HG03097 (cell line): ENCODE data around the gene KIF5C.
A peak's percentile ranks its signal among the peaks of the same experiment; 100 is the strongest.

Experiments used
- ATAC-seq: cut with Tn5 transposase; IDR thresholded peaks from one replicate; pipeline ENCODE4 v1.9.1; 2021; ENCODE audit not compliant: unreplicated experiment, low FRiP score

KIF5C gene

DNA sequence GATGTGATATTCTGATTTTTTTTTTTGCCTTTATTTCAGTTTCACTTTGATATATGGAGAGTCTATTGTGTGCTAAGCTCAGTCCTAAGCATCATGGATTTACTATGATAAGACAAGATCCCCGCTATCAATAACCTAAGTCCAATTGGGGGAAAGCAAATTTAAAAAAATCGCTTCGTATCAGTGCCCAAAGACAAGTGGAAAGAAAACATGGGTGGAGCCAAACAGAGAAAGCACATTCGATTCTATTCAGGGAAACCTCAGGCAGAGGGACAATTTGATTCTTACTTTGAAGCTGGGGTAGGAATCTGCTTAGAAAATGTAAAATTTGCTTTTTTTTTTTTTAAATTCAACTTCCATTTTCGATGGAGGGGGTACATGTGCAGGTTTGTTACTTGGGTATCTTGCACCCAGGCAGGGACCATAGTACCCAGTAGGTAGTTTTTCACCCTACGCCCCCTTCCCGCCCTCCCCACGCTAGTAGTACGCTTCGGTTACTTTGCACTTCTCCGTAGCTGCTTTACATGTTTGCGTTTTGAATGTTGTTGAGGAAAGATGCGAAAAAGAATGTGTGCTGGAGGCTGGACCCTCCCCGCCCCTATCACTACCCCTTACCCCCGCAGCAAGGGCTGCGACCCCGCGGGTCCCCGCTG lies 12.4 kb downstream of the KIF5C start:
- no peak for ATAC-seq

DNA sequence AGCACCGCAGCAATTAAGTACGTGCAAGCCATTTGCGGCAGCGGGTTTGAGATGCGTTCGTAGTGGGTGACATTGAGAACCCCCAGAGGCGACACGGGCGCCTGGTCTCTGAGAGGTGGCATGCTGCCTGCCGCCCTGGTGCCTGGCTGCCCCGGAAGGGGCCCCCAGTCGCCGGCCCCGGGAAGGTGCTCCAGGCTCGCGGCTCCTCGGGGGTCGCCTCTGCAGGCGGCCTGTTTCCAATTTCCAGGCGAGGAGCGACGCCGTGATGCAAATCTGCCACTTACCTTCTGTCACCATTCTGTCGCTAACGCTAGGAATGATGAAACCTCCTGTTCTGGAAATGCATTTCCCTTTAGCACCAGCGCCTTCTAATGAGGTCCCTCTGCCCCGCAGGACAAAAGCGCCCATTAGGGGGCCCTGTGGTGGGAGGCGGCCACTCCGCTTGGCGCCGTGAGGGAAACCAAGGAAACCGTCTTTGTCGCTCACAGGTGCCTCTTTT lies 13.0 kb downstream of the KIF5C start:
- ATAC-seq, result no peak

DNA sequence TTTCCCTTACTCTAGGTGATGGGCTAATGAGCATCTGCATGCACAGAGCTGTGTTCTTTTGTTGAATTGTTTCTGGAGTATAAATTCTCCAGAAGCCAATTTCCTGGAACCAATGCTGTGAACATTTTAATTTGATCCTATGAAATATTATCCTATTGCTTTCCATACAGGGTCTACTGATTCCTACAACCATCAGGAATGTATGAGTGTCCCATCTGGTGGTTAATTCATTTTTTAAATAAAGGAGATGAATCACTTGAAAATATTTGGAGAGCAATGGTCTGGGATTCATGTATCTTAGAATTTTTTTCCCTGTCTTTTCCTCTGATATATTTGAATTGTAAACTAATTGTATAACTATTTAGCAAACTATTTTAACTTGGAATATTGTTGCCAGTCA lies 14.0 kb downstream of the KIF5C start:
- no peak for ATAC-seq

- no peak for ATAC-seq
These were observed 18.9 kb downstream of the KIF5C start for GRCh38 chr2:148893906-148894305.

- ATAC-seq, result no peak
These were observed 21.1 kb downstream of the KIF5C start for GRCh38 chr2:148896136-148896535.

- ATAC-seq, result no peak
These were observed 24.8 kb downstream of the KIF5C start for GRCh38 chr2:148899638-148900318.

DNA sequence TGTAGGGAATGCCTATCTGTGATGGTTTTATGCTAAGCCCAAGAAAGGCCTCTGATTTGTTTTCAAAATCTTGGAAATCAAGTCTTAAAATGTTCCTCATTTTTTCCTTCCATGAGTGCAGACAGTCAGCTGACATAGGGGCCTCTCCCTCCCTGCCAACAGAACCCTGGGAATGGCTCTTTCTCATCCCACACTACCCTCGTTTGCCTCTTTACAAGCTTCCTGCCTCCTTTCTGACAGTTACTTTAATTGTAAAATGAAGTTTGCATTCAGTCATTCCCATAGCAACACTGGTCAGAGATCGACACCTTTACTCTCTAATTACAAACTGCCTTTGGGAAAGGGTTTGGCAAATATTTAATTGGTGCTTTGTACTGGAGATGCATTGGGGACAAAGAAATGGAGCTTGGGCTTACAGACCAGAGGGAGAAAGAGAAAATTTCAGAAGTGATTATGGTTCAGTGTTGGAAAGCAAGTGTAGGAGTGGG lies 25.4 kb downstream of the KIF5C start:
- no peak for ATAC-seq

- no peak for ATAC-seq
These were observed 26.1 kb downstream of the KIF5C start for GRCh38 chr2:148901142-148901541.

DNA sequence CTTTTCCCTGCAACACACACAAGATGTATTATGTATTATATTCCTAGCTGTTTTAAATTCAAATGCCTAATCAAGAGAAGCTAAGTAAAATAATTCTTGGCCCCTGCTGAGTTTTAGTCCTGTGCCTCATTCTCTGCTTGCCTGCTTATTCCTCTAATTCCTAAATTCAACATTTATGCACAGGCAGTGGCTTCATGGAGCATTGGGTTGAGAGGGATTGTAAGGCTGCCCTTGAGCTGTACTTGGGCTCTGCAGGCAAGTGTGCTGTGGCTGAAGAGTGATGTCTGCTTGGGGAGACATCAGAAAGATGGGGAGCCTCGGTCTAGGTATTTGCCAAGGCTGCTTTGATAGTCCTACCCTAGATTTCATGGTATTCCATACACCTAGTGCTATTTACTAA lies 27.8 kb downstream of the KIF5C start:
- ATAC-seq, result no peak

GRCh38 chr2:148903294-148903693 lies 28.3 kb downstream of the KIF5C start:
- no peak for ATAC-seq

DNA sequence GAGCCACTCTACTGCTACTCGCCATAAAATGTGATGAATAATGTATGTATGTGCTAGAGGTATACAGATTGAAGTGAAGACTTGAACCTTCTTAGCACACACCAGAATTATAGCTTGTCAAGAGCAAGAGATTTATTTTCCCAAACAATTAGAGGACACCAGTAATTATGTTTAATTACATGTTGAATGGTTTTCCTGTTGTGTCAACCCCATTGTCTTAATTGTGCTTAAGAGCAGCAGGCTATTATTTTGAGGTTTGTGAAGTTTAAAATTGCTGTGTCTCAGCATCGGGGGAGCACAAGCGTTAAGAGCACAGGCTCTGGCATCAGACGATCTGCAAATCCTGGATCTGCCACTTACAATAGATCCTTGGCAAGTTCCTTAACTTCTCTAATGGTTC lies 29.0 kb downstream of the KIF5C start:
- ATAC-seq, result no peak

GRCh38 chr2:148906124-148906523 lies 31.1 kb downstream of the KIF5C start:
- no peak for ATAC-seq

DNA sequence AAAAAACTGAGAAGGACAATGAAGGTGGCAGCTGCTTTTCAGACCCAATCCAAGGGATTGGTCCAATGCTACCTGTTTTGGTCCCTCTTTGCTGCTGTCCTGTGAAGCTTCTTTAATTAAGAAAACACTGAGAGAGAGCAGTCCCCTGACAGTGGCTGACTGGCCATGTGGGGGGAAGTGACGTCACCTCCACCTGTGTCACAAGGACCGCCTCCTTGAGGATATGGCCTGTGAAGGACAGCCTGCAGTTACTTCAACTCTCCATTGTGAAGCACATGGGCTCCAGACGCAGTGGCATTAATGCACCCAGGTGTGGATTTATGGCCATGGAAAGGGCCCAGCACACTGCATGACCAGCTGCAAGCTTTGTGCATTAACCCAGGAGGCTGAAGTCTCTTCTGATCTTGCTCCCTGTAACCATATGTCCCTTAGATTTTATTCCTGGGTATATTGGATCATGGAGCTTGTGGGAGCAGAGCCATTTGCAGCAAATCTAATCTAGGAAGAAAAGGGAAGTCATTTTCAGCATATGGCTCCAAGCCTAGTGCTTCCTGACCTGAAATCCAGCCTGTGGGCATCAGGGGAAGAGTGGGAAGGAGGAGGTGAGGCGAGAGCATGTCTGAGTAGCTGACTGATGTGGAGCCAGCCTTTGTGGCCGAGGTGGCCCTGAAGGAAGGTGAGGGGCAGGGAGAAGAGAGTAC lies 32.2 kb downstream of the KIF5C start:
- ATAC-seq, result no peak

DNA sequence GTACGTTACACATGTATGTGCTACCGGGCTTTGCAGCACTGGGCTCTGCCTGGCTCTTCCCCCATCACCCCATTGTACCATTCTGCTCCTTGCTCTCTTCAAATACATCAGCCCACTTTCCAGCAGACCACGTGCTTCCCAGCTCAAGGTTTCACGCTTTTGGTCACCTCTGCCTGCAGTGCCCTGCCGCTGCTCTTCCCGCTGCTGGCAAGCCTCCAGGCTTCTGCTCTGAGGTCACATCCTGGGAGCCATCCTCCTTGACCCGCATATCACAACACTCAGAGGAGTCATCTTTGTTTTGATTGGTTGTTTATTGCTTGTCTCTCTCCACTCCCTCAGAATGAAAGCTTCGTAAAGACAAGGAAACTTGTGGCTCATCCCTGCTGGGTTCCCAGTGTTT lies 34.1 kb downstream of the KIF5C start:
- no peak for ATAC-seq

GRCh38 chr2:148913061-148913460 lies 38.0 kb downstream of the KIF5C start:
- ATAC-seq, result no peak

- no peak for ATAC-seq
These were observed 38.5 kb downstream of the KIF5C start for GRCh38 chr2:148913492-148913891.

GRCh38 chr2:148914463-148914862 lies 39.4 kb downstream of the KIF5C start:
- ATAC-seq, result no peak

GRCh38 chr2:148917431-148917830 lies 42.4 kb downstream of the KIF5C start:
- peak; percentile 76 for ATAC-seq

DNA sequence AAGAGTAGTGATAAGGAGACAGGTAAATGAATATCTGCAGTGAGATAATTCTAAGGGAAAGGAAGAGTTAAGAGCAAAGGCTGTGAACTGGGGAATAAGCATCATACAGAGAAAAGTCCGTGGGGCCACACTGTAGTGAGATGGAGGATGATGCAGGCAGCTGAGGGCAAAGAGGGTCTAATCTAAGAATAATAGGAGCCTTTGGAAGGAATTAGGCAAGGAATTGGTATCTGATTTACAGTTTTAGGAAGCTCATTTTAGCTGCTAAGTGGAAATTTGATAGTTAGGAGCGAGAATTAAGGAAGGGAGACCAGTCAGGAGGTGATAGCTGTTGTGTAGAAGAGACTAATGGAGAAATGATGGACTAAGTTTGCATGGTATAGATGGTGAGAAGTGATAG lies 43.5 kb downstream of the KIF5C start:
- ATAC-seq, result no peak

DNA sequence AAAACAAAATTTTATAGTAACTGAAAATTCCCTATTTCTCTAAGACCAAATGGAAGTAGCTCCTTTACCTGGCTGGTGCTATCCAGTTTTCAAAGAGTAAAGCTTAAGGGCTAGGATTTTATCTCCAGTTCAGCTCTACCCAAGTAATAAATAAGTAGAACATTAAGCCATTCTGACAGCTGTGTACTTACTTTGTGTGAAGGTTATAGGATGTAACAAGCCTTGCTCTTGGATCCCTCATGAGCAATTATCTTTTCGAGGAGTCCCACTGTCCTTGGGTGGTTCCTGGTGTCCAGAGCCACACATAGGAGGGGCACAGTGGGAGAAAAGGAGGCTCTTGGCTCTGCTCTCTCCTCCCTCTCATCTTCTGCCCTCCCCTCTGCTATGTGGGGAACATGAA lies 45.5 kb downstream of the KIF5C start:
- ATAC-seq, result no peak

- no peak for ATAC-seq
These were observed 47.0 kb downstream of the KIF5C start for GRCh38 chr2:148922062-148922461.
